ENCODE results near the gene DEDD.

The DEDD gene

DNA sequence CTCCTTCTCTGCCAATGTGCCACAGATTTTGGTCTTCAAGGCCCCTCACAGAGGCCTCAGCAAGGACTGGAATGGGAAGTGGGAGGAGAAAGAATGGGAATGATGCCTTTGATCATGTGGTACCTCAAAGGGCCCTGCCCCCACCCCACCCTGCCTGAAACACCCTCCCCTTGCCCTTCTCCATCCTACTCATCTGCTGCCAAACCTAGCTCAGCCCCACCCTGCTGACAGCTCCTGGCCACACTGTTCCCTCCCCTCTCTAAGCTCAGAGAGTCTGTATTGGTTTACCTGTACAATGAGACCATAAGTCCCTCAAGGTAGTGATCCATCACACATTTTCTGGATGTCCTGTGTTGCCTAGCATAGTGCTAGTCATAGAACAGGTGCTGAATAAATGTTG is 56.1 kb downstream of the DEDD start:
- Histone ChIP-seq H3K4me1 (ENCODE audit: insufficient read depth, low read length) (no peaks in the 10 kb centered on the region), H3K27ac (ENCODE audit: low read length) (no peak overlapping the region), H3K27me3 (ENCODE audit: insufficient read depth, low read length, poor library complexity) (no peaks in the 10 kb centered on the region), H2AFZ (ENCODE audit: low read depth, low read length) (no peak overlapping the region), H3K4me3 (ENCODE audit: low read depth in 1 of 2, low read length in 2 of 2) (no peak overlapping the region), H3K36me3 (ENCODE audit: insufficient read depth, low read length) (no peaks in the 10 kb centered on the region), H3K9me3 (ENCODE audit: insufficient read depth, low read length, severe bottlenecking) (no peaks in the 10 kb centered on the region), H4K20me1 (ENCODE audit: insufficient read depth, low read length) (no peaks in the 10 kb centered on the region), H3K9ac (ENCODE audit: low read depth, low read length) (no peak overlapping the region), H3K4me2 (ENCODE audit: insufficient read depth, low read length) (no peak overlapping the region), H3K79me2 (ENCODE audit: insufficient read depth, low read length) (no peaks in the 10 kb centered on the region)
- TF ChIP-seq, protein P1, sequence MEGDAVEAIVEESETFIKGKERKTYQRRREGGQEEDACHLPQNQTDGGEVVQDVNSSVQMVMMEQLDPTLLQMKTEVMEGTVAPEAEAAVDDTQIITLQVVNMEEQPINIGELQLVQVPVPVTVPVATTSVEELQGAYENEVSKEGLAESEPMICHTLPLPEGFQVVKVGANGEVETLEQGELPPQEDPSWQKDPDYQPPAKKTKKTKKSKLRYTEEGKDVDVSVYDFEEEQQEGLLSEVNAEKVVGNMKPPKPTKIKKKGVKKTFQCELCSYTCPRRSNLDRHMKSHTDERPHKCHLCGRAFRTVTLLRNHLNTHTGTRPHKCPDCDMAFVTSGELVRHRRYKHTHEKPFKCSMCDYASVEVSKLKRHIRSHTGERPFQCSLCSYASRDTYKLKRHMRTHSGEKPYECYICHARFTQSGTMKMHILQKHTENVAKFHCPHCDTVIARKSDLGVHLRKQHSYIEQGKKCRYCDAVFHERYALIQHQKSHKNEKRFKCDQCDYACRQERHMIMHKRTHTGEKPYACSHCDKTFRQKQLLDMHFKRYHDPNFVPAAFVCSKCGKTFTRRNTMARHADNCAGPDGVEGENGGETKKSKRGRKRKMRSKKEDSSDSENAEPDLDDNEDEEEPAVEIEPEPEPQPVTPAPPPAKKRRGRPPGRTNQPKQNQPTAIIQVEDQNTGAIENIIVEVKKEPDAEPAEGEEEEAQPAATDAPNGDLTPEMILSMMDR (IDR thresholded peaks at IDR 0.05; ENCODE audit: borderline replicate concordance, extremely low read depth, low read length, poor library complexity, severe bottlenecking), result no peak
- no peak for TF ChIP-seq EZH2 (IDR thresholded peaks at IDR 0.05; ENCODE audit: borderline replicate concordance, low read depth, low read length, severe bottlenecking)
- no peak for ATAC-seq (ENCODE audit: insufficient read depth, low read depth)
- DNase-seq, result no peak

DNA sequence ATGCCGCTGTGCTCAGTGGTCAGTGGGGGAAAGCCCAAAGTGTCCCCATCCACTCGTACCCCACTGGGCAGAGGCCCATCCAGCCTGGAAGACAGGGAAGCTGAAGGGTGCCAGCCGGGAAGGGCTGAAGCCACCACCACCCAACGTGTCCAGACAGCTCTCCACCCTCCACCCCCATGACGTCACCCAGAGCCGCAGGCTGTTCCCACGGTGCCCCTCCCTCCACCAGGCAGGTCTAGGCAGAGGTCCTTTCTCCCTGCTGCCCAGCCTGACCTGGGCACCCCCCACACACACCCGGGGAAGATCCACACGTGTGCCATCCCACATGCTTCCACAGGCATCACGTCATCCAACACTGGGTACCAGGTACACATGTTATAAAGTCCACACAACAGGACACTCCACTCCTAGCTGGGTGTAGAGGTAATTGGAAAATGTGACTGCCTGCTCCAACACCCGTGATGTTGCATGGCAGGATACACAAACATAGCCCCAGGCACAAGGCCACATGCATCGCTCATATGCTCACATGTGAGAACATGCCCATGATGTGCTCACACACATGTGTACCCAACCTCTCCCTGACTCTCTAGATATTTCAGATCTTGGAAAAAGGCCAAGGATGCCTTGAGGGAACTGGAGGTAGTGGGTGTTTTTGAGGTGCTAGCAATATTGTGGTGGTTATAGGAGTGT is 57.6 kb downstream of the DEDD start:
- Histone ChIP-seq H3K27ac (ENCODE audit: low read length) (no peak overlapping the region), H3K79me2 (ENCODE audit: insufficient read depth, low read length) (no peaks in the 10 kb centered on the region), H3K4me1 (ENCODE audit: insufficient read depth, low read length) (peaks cover 8% of the 10 kb centered on the region), H3K4me3 (ENCODE audit: low read depth in 1 of 2, low read length in 2 of 2) (no peak overlapping the region), H3K9me3 (ENCODE audit: insufficient read depth, low read length, severe bottlenecking) (no peaks in the 10 kb centered on the region), H4K20me1 (ENCODE audit: insufficient read depth, low read length) (no peaks in the 10 kb centered on the region), H3K36me3 (ENCODE audit: insufficient read depth, low read length) (no peaks in the 10 kb centered on the region), H3K4me2 (ENCODE audit: insufficient read depth, low read length) (no peak overlapping the region), H2AFZ (ENCODE audit: low read depth, low read length) (no peak overlapping the region), H3K27me3 (ENCODE audit: insufficient read depth, low read length, poor library complexity) (no peaks in the 10 kb centered on the region), H3K9ac (ENCODE audit: low read depth, low read length) (no peak overlapping the region)
- TF ChIP-seq, protein P1 (IDR thresholded peaks at IDR 0.05; ENCODE audit: borderline replicate concordance, extremely low read depth, low read length, poor library complexity, severe bottlenecking), result no peak
- TF ChIP-seq EZH2 (IDR thresholded peaks at IDR 0.05; ENCODE audit: borderline replicate concordance, low read depth, low read length, severe bottlenecking), result no peak
- no peak for ATAC-seq (ENCODE audit: insufficient read depth, low read depth)
- DNase-seq, result no peak

DNA sequence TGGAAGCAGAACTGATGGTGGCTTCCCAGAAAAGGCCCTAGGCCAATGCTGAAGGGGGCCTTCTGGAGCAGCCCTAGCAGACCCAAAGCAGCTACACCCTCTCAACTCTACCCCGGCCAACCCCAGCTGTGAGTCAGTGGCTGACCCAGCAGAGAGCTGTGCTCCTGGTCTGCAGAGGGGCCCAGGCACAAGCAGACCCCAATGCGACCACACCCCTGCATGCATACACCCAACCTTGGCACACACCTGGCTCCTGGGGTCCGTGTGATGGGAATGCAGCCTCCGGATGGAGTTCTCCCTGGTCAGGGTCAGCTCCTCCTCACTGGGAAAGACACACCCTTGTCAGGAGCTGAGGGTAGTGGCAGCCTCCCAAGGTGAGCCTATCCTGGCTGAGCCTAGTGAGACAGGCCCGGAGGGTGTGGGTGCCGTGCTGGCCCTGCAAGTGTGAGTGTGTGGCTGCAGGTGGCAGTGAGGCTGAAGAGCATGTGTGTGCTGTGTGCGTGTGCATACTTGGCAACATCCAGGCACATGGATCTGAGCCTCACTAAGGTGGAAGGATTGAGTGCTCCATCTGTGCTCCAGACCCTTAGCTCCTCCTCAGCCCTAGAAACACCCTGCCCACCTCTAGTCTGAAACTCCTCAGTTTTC is 58.9 kb downstream of the DEDD start:
- no peak overlapping the region for H2AFZ ChIP-seq (ENCODE audit: low read depth, low read length)
- no peak overlapping the region for H3K4me2 ChIP-seq (ENCODE audit: insufficient read depth, low read length)
- ATAC-seq (ENCODE audit: insufficient read depth, low read depth) (no peak), DNase-seq (no peak)
- no peak overlapping the region for H3K9ac ChIP-seq (ENCODE audit: low read depth, low read length)
- no peak overlapping the region for H3K27ac ChIP-seq (ENCODE audit: low read length)
- H3K4me3 ChIP-seq (ENCODE audit: low read depth in 1 of 2, low read length in 2 of 2), result no peak overlapping the region
- no peaks in the 10 kb centered on the region for H4K20me1 ChIP-seq (ENCODE audit: insufficient read depth, low read length)
- H3K9me3 ChIP-seq (ENCODE audit: insufficient read depth, low read length, severe bottlenecking), result no peaks in the 10 kb centered on the region
- peaks cover 16% of the 10 kb centered on the region for H3K4me1 ChIP-seq (ENCODE audit: insufficient read depth, low read length)
- TF ChIP-seq EZH2 (IDR thresholded peaks at IDR 0.05; ENCODE audit: borderline replicate concordance, low read depth, low read length, severe bottlenecking), result no peak
- TF ChIP-seq, protein P1 (IDR thresholded peaks at IDR 0.05; ENCODE audit: borderline replicate concordance, extremely low read depth, low read length, poor library complexity, severe bottlenecking), result peak; percentile 6
- H3K36me3 ChIP-seq (ENCODE audit: insufficient read depth, low read length), result no peaks in the 10 kb centered on the region; the same call in 1 of the 2 replicates
- no peaks in the 10 kb centered on the region for H3K27me3 ChIP-seq (ENCODE audit: insufficient read depth, low read length, poor library complexity)
- peaks cover 11% of the 10 kb centered on the region for H3K79me2 ChIP-seq (ENCODE audit: insufficient read depth, low read length)
